Neural cell (in vitro differentiated cells): ENCODE results near the gene USP35. TPM values are rescaled to one million over a fixed set of nuclear protein-coding genes. Genes with fewer than 3 reads are reported as not detected.

Source experiments
- H2AFZ ChIP-seq: fragments of 200-600, 300-800 bp; sonication (generic), shearing (Covaris generic); 2 replicates; pipeline ENCODE4 v1.6.0; 2014; ENCODE audit warnings: low read depth, mild to moderate bottlenecking, antibody characterized with exemption, low read length, moderate library complexity
- H3F3A ChIP-seq: fragments of 200-600 bp; shearing (Covaris generic); 2 replicates; pipeline ENCODE4 v1.6.1; 2016; ENCODE audit warnings: mild to moderate bottlenecking, moderate library complexity, mixed read lengths, antibody characterized with exemption, low read length; ENCODE audit not compliant: insufficient read depth, poor library complexity, severe bottlenecking
- H3K27ac ChIP-seq: fragments of 200-600, 300-800 bp; sonication (generic), shearing (Covaris generic); 2 replicates; pipeline ENCODE4 v1.5.1; 2014; ENCODE audit warnings: mild to moderate bottlenecking, low read length, moderate library complexity
- H3K27me3 ChIP-seq: fragments of 300-800, 200-600 bp; sonication (generic), shearing (Covaris generic); 2 replicates; pipeline ENCODE4 v1.6.0; 2014; ENCODE audit warnings: mild to moderate bottlenecking, low read depth, low read length, moderate library complexity; ENCODE audit not compliant: insufficient read depth
- H3K36me3 ChIP-seq: fragments of 300-800, 200-600 bp; sonication (generic), shearing (Covaris generic); 2 replicates; pipeline ENCODE4 v1.5.1; 2014; ENCODE audit warnings: mild to moderate bottlenecking, antibody characterized with exemption, low read length, moderate library complexity; ENCODE audit not compliant: insufficient read depth
- H3K4me2 ChIP-seq: fragments of 300-800, 200-600 bp; sonication (generic), shearing (Covaris generic); 2 replicates; pipeline ENCODE4 v1.6.0; 2014; ENCODE audit warnings: mild to moderate bottlenecking, low read length
- H3K4me3 ChIP-seq: fragments of 300-800, 200-600 bp; sonication (generic), shearing (Covaris generic); 2 replicates; pipeline ENCODE4 v1.5.1; 2014; ENCODE audit warnings: mild to moderate bottlenecking, low read length, moderate library complexity
- H3K79me2 ChIP-seq: fragments of 200-600 bp; shearing (Covaris generic); replicated peaks from 2 replicates; pipeline ENCODE4 v1.6.0; 2014; ENCODE audit warnings: mild to moderate bottlenecking, low read length, moderate library complexity; ENCODE audit not compliant: insufficient read depth
- H3K9ac ChIP-seq: fragments of 300-800, 200-600 bp; sonication (generic), shearing (Covaris generic); 2 replicates; pipeline ENCODE4 v1.6.1; 2016; ENCODE audit warnings: mild to moderate bottlenecking, low read length, mixed read lengths
- H3K9me2 ChIP-seq: fragments of 200-600 bp; shearing (Covaris generic); 2 replicates; pipeline ENCODE4 v1.6.1; 2016; ENCODE audit warnings: mild to moderate bottlenecking, low read length, mixed read lengths; ENCODE audit not compliant: insufficient read depth
- H3K9me3 ChIP-seq: fragments of 200-600, 300-800 bp; sonication (generic), shearing (Covaris generic); 2 replicates; pipeline ENCODE4 v1.6.1; 2016; ENCODE audit warnings: mild to moderate bottlenecking, mixed run types, low read length, moderate library complexity, mixed read lengths
- H4K20me1 ChIP-seq: fragments of 200-600 bp; shearing (Covaris generic); 2 replicates; pipeline ENCODE4 v1.6.1; 2016; ENCODE audit warnings: mild to moderate bottlenecking, mixed run types; ENCODE audit not compliant: insufficient read depth
- CTCF ChIP-seq: fragments of 450-650 bp; IDR thresholded peaks from 2 replicates; pipeline ENCODE4 v1.5.1; 2014; ENCODE audit warnings: antibody characterized with exemption, mild to moderate bottlenecking, moderate library complexity; ENCODE audit not compliant: poor library complexity, severe bottlenecking
- EP300 ChIP-seq: fragments of 450-650 bp; conservative IDR thresholded peaks from 2 replicates; pipeline ENCODE4 v1.6.1; 2014; ENCODE audit warnings: antibody characterized with exemption, mild to moderate bottlenecking, moderate library complexity; ENCODE audit not compliant: poor library complexity, severe bottlenecking
- EZH2 ChIP-seq: fragments of 200-600, 300-800 bp; shearing (Covaris generic), sonication (generic); IDR thresholded peaks from 2 replicates; pipeline ENCODE4 v1.6.1; 2014; ENCODE audit warnings: antibody characterized with exemption, low read length, borderline replicate concordance, mild to moderate bottlenecking; ENCODE audit not compliant: insufficient read depth, poor library complexity, severe bottlenecking
- MXI1 ChIP-seq: fragments of 450-650 bp; conservative IDR thresholded peaks from 2 replicates; pipeline ENCODE4 v1.6.1; 2014; ENCODE audit warnings: antibody characterized with exemption, mild to moderate bottlenecking; ENCODE audit not compliant: poor library complexity, severe bottlenecking
- POLR2AphosphoS5 ChIP-seq: IDR thresholded peaks from 2 replicates; pipeline ENCODE4 v1.6.1; 2012
- RAD21 ChIP-seq: fragments of 450-650 bp; conservative IDR thresholded peaks from 2 replicates; pipeline ENCODE4 v1.6.1; 2014; ENCODE audit warnings: antibody characterized with exemption, mild to moderate bottlenecking, moderate library complexity
- REST ChIP-seq: IDR thresholded peaks from 2 replicates; pipeline ENCODE4 v1.6.1; 2012; ENCODE audit warnings: borderline replicate concordance
- SMC3 ChIP-seq: fragments of 450-650 bp; conservative IDR thresholded peaks from 2 replicates; pipeline ENCODE4 v1.6.1; 2014; ENCODE audit warnings: antibody characterized with exemption, mild to moderate bottlenecking, moderate library complexity; ENCODE audit not compliant: poor library complexity
- TAF1 ChIP-seq: IDR thresholded peaks from 2 replicates; pipeline ENCODE4 v1.6.1; 2012; ENCODE audit warnings: low read depth
- polyA plus RNA-seq: library from polyadenylated mRNA; depleted of rRNA; stranded (reverse); fragments of >200 nt; gene quantifications from 2 replicates; pipeline ENCODE4 v1.2.3, GENCODE V29; 2014

Gene USP35
- polyA plus RNA-seq, 1 donor from 2014 or later: 12.9 TPM

GRCh38 chr11:78199653-78200015, 10.9 kb downstream of the USP35 start:
- Histone ChIP-seq H3K27ac (no peak overlapping the region), H3K4me2 (no peak overlapping the region), H3K9me3 (no peaks in the 10 kb centered on the region), H3K9ac (no peak overlapping the region), H3K9me2 (no peaks in the 10 kb centered on the region), H3K4me3 (no peak overlapping the region), H4K20me1 (no peaks in the 10 kb centered on the region), H2AFZ (no peak overlapping the region), H3K27me3 (no peaks in the 10 kb centered on the region), H3K36me3 (no peaks in the 10 kb centered on the region), H3F3A (no peaks in the 10 kb centered on the region), H3K79me2 (no peaks in the 10 kb centered on the region)
- TF ChIP-seq MXI1: no peak
- TF ChIP-seq REST: no peak
- no peak for TF ChIP-seq POLR2AphosphoS5
- no peak for TF ChIP-seq SMC3
- TF ChIP-seq EP300: no peak
- no peak for TF ChIP-seq CTCF
- TF ChIP-seq TAF1: no peak
- TF ChIP-seq EZH2: no peak
- TF ChIP-seq RAD21: no peak

GRCh38 chr11:78200061-78200460, 11.3 kb downstream of the USP35 start:
- Histone ChIP-seq H2AFZ (no peak overlapping the region), H3F3A (no peaks in the 10 kb centered on the region), H4K20me1 (no peaks in the 10 kb centered on the region), H3K9me2 (no peaks in the 10 kb centered on the region), H3K36me3 (no peaks in the 10 kb centered on the region), H3K27me3 (no peaks in the 10 kb centered on the region), H3K9ac (no peak overlapping the region), H3K4me3 (no peak overlapping the region), H3K9me3 (no peaks in the 10 kb centered on the region), H3K27ac (no peak overlapping the region), H3K79me2 (no peaks in the 10 kb centered on the region), H3K4me2 (no peak overlapping the region)
- TF ChIP-seq MXI1 (no peak), EP300 (no peak), REST (no peak), CTCF (no peak), RAD21 (no peak), TAF1 (no peak), EZH2 (no peak), SMC3 (no peak), POLR2AphosphoS5 (no peak)
